Astrocyte (in vitro differentiated cells and primary cell): Measurements from ENCODE around the gene ADAMTS16. TPM values are rescaled to one million over a fixed set of nuclear protein-coding genes. Genes with fewer than 3 reads are reported as not detected.

Experiments
- DNase-seq: peaks from one replicate; pipeline ENCODE4 v3.0.0-alpha.2; 2010; ENCODE audit warnings: low read depth
- FAIRE-seq: peaks from 2 replicates; lab custom pipeline; 2011; peaks lifted over from hg19 to GRCh38; lab: Jason Lieb, UNC
- H2AFZ ChIP-seq: 2 replicates; pipeline ENCODE4 v1.6.0; 2012; ENCODE audit warnings: low read depth, low read length, inconsistent platforms
- H3K27ac ChIP-seq: 2 replicates; pipeline ENCODE4 v1.5.1; 2011; ENCODE audit warnings: low read depth, low read length, inconsistent platforms
- H3K27me3 ChIP-seq: 2 replicates; pipeline ENCODE4 v1.6.0; 2011; ENCODE audit warnings: low read length, inconsistent platforms; ENCODE audit not compliant: insufficient read depth
- H3K36me3 ChIP-seq: 2 replicates; pipeline ENCODE4 v1.5.1; 2011; ENCODE audit warnings: low read length, inconsistent platforms; ENCODE audit not compliant: insufficient read depth
- H3K4me1 ChIP-seq: 2 replicates; pipeline ENCODE4 v1.5.1; 2011; ENCODE audit warnings: low read length, inconsistent platforms; ENCODE audit not compliant: insufficient read depth
- H3K4me2 ChIP-seq: 2 replicates; pipeline ENCODE4 v1.6.0; 2012; ENCODE audit warnings: low read length, inconsistent platforms
- H3K4me3 ChIP-seq: 2 replicates; pipeline ENCODE4 v1.5.1; 2011; ENCODE audit warnings: low read depth, mild to moderate bottlenecking, low read length, inconsistent platforms; ENCODE audit not compliant: insufficient read depth
- H3K79me2 ChIP-seq: 2 replicates; pipeline ENCODE4 v1.6.0; 2012; ENCODE audit warnings: mild to moderate bottlenecking, low read length, inconsistent platforms; ENCODE audit not compliant: insufficient read depth
- H3K9ac ChIP-seq: 2 replicates; pipeline ENCODE4 v1.6.0; 2012; ENCODE audit warnings: mild to moderate bottlenecking, low read length, inconsistent platforms
- H3K9me3 ChIP-seq: 2 replicates; pipeline ENCODE4 v1.5.1; 2012; ENCODE audit warnings: low read depth, mild to moderate bottlenecking, low read length, inconsistent platforms; ENCODE audit not compliant: insufficient read depth
- H4K20me1 ChIP-seq: 2 replicates; pipeline ENCODE4 v1.6.0; 2012; ENCODE audit warnings: low read length, inconsistent platforms; ENCODE audit not compliant: insufficient read depth
- H3K27ac Mint-ChIP-seq: one replicate; pipeline ENCODE4 v1.8.0; 2021; ENCODE audit warnings: mild to moderate bottlenecking, mixed read lengths; ENCODE audit not compliant: unreplicated experiment
- H3K27me3 Mint-ChIP-seq: one replicate; pipeline ENCODE4 v1.8.0; 2021; ENCODE audit warnings: low read depth, mixed read lengths; ENCODE audit not compliant: unreplicated experiment
- H3K36me3 Mint-ChIP-seq: one replicate; pipeline ENCODE4 v1.8.0; 2021; ENCODE audit warnings: low read depth, mixed read lengths; ENCODE audit not compliant: unreplicated experiment
- H3K4me1 Mint-ChIP-seq: one replicate; pipeline ENCODE4 v1.8.0; 2021; ENCODE audit warnings: low read depth, mixed read lengths; ENCODE audit not compliant: unreplicated experiment
- H3K4me3 Mint-ChIP-seq: one replicate; pipeline ENCODE4 v1.8.0; 2021; ENCODE audit warnings: mild to moderate bottlenecking, moderate library complexity, mixed read lengths; ENCODE audit not compliant: unreplicated experiment
- H3K9me3 Mint-ChIP-seq: one replicate; pipeline ENCODE4 v1.8.0; 2021; ENCODE audit warnings: mild to moderate bottlenecking, mixed read lengths; ENCODE audit not compliant: unreplicated experiment
- EZH2 ChIP-seq: IDR thresholded peaks from 2 replicates; pipeline ENCODE4 v1.6.1; 2012; ENCODE audit warnings: mild to moderate bottlenecking, low read length, inconsistent platforms; ENCODE audit not compliant: insufficient read depth
- total RNA-seq: library from RNA; stranded (reverse); gene quantifications from 2 replicates; pipeline ENCODE4 v1.2.1, GENCODE V29; 2021
- TF ChIP-seq, protein P1 (sequence below): IDR thresholded peaks from 2 replicates; pipeline ENCODE4 v1.5.1; 2011; ENCODE audit warnings: low read depth, mild to moderate bottlenecking, inconsistent platforms, low read length, moderate library complexity; ENCODE audit not compliant: insufficient read depth

The ADAMTS16 gene
- total RNA-seq, 1 donor from 2014 or later: 5.7 TPM

DNA sequence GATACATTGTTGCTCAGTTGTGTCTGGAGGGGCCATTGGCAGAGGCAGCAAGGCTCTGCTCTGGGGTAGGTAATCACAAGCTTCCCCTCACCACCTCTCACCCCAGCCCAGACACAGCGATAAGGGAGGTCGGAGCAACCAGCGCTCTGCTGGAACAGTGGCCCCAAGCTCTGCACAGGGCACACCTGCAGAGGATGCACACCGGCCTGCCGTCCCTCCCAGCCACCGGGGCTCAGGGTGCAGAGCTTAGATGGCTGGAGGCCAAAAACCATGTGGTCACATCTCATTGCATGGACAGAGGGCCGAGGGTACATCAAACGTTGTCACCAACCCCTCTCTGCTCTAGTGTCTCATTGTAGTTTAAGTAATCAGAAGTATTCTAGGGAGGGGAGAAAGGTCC lies 187.0 kb downstream of the ADAMTS16 start:
- Histone ChIP-seq H3K4me1 (peaks cover 18% of the 10 kb centered on the region), H3K9ac (no peak overlapping the region), H3K4me2 (no peak overlapping the region), H3K27ac (no peak overlapping the region), H3K79me2 (no peaks in the 10 kb centered on the region), H3K27me3 (no peaks in the 10 kb centered on the region), H4K20me1 (no peaks in the 10 kb centered on the region), H2AFZ (no peak overlapping the region), H3K4me3 (no peak overlapping the region), H3K36me3 (no peaks in the 10 kb centered on the region), H3K9me3 (no peaks in the 10 kb centered on the region)
- H3K27me3 Mint-ChIP-seq: peaks cover 2% of the 10 kb centered on the region
- H3K4me1 Mint-ChIP-seq: peaks cover 47% of the 10 kb centered on the region
- no peak for TF ChIP-seq EZH2
- TF ChIP-seq, protein P1, sequence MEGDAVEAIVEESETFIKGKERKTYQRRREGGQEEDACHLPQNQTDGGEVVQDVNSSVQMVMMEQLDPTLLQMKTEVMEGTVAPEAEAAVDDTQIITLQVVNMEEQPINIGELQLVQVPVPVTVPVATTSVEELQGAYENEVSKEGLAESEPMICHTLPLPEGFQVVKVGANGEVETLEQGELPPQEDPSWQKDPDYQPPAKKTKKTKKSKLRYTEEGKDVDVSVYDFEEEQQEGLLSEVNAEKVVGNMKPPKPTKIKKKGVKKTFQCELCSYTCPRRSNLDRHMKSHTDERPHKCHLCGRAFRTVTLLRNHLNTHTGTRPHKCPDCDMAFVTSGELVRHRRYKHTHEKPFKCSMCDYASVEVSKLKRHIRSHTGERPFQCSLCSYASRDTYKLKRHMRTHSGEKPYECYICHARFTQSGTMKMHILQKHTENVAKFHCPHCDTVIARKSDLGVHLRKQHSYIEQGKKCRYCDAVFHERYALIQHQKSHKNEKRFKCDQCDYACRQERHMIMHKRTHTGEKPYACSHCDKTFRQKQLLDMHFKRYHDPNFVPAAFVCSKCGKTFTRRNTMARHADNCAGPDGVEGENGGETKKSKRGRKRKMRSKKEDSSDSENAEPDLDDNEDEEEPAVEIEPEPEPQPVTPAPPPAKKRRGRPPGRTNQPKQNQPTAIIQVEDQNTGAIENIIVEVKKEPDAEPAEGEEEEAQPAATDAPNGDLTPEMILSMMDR: no peak
- peaks cover 2% of the 10 kb centered on the region for H3K36me3 Mint-ChIP-seq
- no peak overlapping the region for H3K4me3 Mint-ChIP-seq
- DNase-seq: no peak
- H3K27ac Mint-ChIP-seq: peak overlapping the region; percentile 88
- no peak for FAIRE-seq
- peaks cover 4% of the 10 kb centered on the region for H3K9me3 Mint-ChIP-seq

DNA sequence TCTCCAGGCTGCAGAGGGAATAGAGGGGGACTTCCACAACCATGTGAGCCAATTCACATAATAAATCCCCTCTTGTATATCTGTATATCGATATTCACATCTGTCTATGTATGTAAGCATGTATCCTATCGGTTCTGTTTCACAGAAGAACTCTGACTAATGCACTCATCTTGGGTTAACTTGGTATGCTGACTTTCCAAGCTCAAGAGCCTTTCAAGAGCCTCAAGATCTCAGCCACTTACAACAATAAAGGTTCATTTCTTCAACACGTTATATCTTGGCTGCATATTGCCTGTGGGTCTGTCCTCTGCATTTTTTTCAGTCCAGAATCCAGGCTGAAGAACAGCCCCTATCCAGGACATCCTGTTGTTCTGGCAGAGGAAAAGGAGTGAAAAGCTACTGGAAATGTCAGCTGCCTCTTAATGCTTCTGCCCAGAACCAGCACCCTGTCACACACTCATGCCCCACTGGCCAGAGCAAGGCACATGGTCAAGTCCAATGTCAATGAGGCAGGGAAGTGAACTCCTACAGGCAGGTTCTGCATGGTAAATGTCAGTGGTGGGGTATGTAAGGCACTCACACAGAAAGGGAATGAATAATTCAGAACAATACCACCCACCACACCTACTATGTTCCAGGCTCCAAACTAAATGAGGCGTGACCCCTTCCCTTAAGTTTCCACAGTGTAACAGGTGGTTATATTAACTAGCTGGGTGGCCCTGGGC lies 190.8 kb downstream of the ADAMTS16 start:
- Histone ChIP-seq H3K9ac (no peak overlapping the region), H3K4me3 (no peak overlapping the region), H3K27ac (no peak overlapping the region), H4K20me1 (no peaks in the 10 kb centered on the region), H3K4me2 (no peak overlapping the region), H2AFZ (no peak overlapping the region), H3K27me3 (no peaks in the 10 kb centered on the region), H3K79me2 (no peaks in the 10 kb centered on the region), H3K9me3 (no peaks in the 10 kb centered on the region), H3K36me3 (no peaks in the 10 kb centered on the region), H3K4me1 (peaks cover 27% of the 10 kb centered on the region)
- H3K27me3 Mint-ChIP-seq: peaks cover 2% of the 10 kb centered on the region
- no peak overlapping the region for H3K4me3 Mint-ChIP-seq
- H3K27ac Mint-ChIP-seq: no peak overlapping the region
- DNase-seq (peak; percentile 41), FAIRE-seq (no peak)
- H3K36me3 Mint-ChIP-seq: peaks cover 3% of the 10 kb centered on the region
- TF ChIP-seq, protein P1: no peak
- TF ChIP-seq EZH2: no peak
- H3K9me3 Mint-ChIP-seq: peaks cover 3% of the 10 kb centered on the region
- peaks cover 54% of the 10 kb centered on the region for H3K4me1 Mint-ChIP-seq

DNA sequence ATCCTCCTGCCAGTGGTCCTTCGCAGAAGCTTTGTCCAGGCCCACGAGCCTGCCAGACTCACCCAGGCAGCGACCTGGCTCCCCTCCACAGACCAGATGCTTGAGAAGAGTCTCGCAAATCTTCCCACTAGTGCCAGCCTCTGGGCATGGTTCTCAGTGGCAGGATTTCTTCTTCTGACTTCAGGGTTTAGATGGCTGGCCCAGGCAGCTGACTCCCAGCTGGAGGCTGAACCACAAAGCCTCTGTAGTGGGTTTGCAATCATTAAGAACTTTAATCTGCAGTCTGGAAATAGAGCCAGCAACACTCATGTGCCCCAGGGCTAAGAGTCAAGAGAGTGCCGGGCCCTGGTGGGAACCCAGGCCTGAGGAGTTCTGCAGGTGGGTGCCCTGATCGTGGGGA lies 191.7 kb downstream of the ADAMTS16 start:
- FAIRE-seq: no peak
- no peaks in the 10 kb centered on the region for H3K36me3 ChIP-seq

More for the DNA sequence above, 191.7 kb downstream of the ADAMTS16 start:
- DNase-seq: peak; percentile 44
- Mint-ChIP-seq H3K9me3 (peaks cover 3% of the 10 kb centered on the region), H3K4me3 (no peak overlapping the region), H3K27me3 (peaks cover 2% of the 10 kb centered on the region), H3K4me1 (peaks cover 54% of the 10 kb centered on the region), H3K36me3 (peaks cover 3% of the 10 kb centered on the region), H3K27ac (no peak overlapping the region)
- Histone ChIP-seq H3K9ac (no peak overlapping the region), H4K20me1 (no peaks in the 10 kb centered on the region), H3K27me3 (no peaks in the 10 kb centered on the region), H3K9me3 (no peaks in the 10 kb centered on the region), H3K79me2 (no peaks in the 10 kb centered on the region), H3K27ac (no peak overlapping the region), H3K4me3 (no peak overlapping the region), H2AFZ (no peak overlapping the region), H3K4me1 (peaks cover 28% of the 10 kb centered on the region), H3K4me2 (no peak overlapping the region)
- no peak for TF ChIP-seq EZH2
- TF ChIP-seq, protein P1: no peak
